Right atrium auricular region (tissue), 2 donors: ENCODE measurements around the gene CDA. TPM values are rescaled to one million over a fixed set of nuclear protein-coding genes. Genes with fewer than 3 reads are reported as not detected.

Experiments
- DNase-seq: peaks from one replicate; pipeline ENCODE4 v3.0.0-alpha.2; 2019; ENCODE audit warnings: low spot score
- H3K27ac ChIP-seq, 2 donors: fragments of 200-600 bp; sonication (generic); 1 replicate in 1 of 2; 2 replicates in 1 of 2; pipeline ENCODE4 v1.5.1; 2016 to 2019
- H3K27me3 ChIP-seq, 2 donors: fragments of 200-600 bp; sonication (generic); one replicate each; pipeline versions ENCODE4 v1.5.1 to v1.6.0; 2017 to 2019
- H3K36me3 ChIP-seq: fragments of 200-600 bp; sonication (generic); one replicate; pipeline ENCODE4 v1.5.1; 2016
- H3K4me1 ChIP-seq, 2 donors: fragments of 200-600 bp; sonication (generic); one replicate each; pipeline versions ENCODE4 v1.5.1 to v1.6.0; 2017 to 2019
- H3K4me3 ChIP-seq, 2 donors: fragments of 200-600 bp; sonication (generic); 1 replicate in 1 of 2; 2 replicates in 1 of 2; pipeline ENCODE4 v1.5.1; 2017 to 2019; ENCODE audit warnings: mild to moderate bottlenecking in 1 of 2, moderate library complexity in 1 of 2
- H3K9me3 ChIP-seq, 2 donors: fragments of 200-600 bp; sonication (generic); one replicate each; pipeline ENCODE4 v1.5.1; 2019
- total RNA-seq, 2 donors: library from RNA; depleted of rRNA; stranded (reverse); fragments of >200 nt; gene quantifications; one replicate each; pipeline ENCODE4 v1.1.0, GENCODE V29; 2016
- TF ChIP-seq, protein P1 (sequence below), 2 donors: fragments of 200-600 bp; sonication (generic); IDR thresholded peaks; one replicate each; pipeline ENCODE4 v1.5.1; 2019; ENCODE audit warnings: antibody characterized with exemption in 2 of 2

Gene CDA
- total RNA-seq, 2 donors from 2014 or later: 1.3 to 6.6 TPM

DNA sequence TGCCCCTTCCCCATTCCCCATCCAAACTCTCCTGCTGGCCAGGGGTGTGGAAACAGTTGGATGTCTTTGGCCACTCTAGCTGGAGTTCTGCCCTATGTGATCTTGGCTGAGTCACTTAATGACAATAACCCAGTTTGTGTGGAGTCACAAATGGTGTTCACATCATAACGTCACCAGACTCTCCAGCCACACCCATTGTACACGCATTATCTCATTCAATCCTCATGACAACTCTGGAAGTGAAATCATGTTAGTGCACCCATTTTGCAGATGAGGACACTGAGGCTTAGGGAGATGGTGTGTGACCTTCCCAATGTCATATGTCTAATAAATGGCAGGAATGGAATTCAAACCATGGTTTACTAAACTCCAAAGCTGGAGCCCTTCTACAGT is 1.2 kb upstream of the CDA start:
- no peaks in the 10 kb centered on the region for H3K27me3 ChIP-seq
- DNase-seq: peak; percentile 82
- TF ChIP-seq, protein P1, sequence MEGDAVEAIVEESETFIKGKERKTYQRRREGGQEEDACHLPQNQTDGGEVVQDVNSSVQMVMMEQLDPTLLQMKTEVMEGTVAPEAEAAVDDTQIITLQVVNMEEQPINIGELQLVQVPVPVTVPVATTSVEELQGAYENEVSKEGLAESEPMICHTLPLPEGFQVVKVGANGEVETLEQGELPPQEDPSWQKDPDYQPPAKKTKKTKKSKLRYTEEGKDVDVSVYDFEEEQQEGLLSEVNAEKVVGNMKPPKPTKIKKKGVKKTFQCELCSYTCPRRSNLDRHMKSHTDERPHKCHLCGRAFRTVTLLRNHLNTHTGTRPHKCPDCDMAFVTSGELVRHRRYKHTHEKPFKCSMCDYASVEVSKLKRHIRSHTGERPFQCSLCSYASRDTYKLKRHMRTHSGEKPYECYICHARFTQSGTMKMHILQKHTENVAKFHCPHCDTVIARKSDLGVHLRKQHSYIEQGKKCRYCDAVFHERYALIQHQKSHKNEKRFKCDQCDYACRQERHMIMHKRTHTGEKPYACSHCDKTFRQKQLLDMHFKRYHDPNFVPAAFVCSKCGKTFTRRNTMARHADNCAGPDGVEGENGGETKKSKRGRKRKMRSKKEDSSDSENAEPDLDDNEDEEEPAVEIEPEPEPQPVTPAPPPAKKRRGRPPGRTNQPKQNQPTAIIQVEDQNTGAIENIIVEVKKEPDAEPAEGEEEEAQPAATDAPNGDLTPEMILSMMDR (IDR thresholded peaks at IDR 0.05): no peak
- no peaks in the 10 kb centered on the region for H3K36me3 ChIP-seq
- peaks cover 0 to 22% of the 10 kb centered on the region in 2 donors for H3K4me1 ChIP-seq
- no peaks in the 10 kb centered on the region for H3K9me3 ChIP-seq
- no peak overlapping the region for H3K4me3 ChIP-seq
- H3K27ac ChIP-seq: peak overlapping the region; percentile 39 to 84

DNA sequence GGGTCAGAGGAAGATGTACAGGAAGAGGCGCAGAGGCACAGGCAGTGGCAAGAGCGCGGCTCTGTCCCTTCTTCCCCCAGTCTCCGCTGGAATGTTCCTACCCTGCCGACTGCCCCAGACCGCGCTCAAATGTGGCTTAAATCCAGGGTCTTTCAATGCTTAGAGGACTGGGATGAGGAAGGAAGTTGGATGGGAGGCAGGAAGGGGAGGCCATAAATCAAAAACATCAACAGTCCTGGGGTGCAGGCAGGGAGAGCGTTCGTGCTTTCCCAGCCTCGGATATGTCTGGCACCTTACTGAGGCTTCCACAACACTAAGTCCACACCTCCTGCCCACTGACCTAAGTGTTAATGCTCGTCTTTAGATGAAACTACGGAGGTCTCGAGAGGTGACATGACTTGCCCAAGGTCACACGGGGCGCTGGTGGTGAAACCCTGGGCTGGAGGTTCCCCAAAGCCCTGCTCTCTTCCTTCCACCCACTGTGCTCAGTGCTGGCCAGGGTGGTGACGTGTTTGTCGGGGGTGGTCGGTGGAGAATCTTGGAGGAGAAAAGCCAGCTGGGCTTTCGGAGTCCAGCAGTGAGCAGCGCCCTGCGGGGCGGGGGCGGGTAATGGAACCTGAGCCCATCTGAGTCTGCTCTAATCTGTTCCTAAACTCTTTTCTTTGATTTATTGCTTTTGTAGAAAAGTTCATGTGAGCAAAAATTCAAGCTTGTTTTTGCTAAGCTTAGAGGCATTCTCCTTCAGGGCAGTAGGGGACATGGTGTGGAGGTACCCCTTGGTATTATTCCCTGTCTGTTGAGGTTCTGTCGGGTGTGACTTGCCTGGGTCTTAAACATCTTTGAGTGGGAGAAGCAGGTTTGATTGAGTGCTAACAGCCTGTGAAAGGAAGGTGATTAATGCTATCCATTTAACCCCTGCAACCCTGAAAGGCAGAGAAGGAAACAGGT is 708 bp downstream of the CDA start:
- DNase-seq: peak; percentile 82
- H3K36me3 ChIP-seq: no peaks in the 10 kb centered on the region
- H3K27me3 ChIP-seq: no peaks in the 10 kb centered on the region
- H3K4me3 ChIP-seq: peak overlapping the region; percentile 24 to 31
- TF ChIP-seq, protein P1 (IDR thresholded peaks at IDR 0.05): no peak
- H3K9me3 ChIP-seq: no peaks in the 10 kb centered on the region
- H3K4me1 ChIP-seq: peaks cover 0 to 22% of the 10 kb centered on the region in 2 donors
- H3K27ac ChIP-seq: peak overlapping the region; percentile 71 to 84

DNA sequence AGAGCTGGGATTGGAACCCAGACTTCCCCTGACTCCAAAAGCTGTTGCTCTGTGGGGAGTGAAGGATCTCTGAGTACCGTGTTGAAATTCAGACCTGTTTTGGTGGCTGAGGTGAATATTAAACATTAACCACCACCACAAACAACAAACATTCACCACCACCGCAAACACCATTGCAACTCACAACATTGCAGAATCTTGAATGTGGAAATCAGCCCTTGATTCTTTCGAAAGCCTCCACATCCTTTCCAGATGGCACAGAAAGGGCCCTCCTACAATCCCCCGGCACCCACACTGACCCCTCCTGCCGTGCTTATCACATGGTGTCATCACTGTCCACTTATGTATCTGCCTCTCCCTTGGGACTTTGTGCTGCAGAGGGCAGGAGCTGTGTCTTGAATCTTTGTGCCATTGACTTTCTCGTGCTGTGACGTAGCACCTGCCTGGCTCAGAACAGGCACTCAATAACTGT is 1.4 kb downstream of the CDA start:
- H3K27me3 ChIP-seq: no peaks in the 10 kb centered on the region
- H3K27ac ChIP-seq: peak overlapping the region in 1 of 2 donors; percentile 84
- H3K4me1 ChIP-seq: peaks cover 0 to 22% of the 10 kb centered on the region in 2 donors
- no peaks in the 10 kb centered on the region for H3K36me3 ChIP-seq
- TF ChIP-seq, protein P1 (IDR thresholded peaks at IDR 0.05): no peak
- DNase-seq: peak; percentile 71
- H3K9me3 ChIP-seq: no peaks in the 10 kb centered on the region
- no peak overlapping the region for H3K4me3 ChIP-seq

DNA sequence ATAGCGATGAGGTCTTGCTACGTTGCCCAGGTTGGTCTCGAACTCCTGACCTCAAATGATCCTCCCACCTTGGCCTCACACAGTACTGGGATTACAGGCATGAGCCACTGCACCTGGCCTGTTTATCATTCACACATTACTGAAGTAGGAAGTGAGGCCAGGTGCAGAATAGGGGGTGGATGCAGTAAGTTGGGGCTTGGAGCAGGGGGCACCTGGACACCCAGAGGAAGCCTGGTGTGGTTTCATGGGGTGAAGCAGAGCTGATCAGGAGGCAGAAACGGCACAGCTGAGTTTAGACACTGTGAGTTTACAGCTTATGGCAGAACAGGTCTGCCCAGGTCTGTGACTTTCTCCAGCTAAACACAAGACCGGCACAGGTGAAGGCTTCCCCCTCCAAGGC is 4.9 kb downstream of the CDA start:
- Histone ChIP-seq H3K4me3 (no peak overlapping the region), H3K4me1 (peaks cover 0 to 20% of the 10 kb centered on the region in 2 donors), H3K27me3 (no peaks in the 10 kb centered on the region), H3K9me3 (no peaks in the 10 kb centered on the region), H3K27ac (no peak overlapping the region), H3K36me3 (no peaks in the 10 kb centered on the region)
- TF ChIP-seq, protein P1 (IDR thresholded peaks at IDR 0.05): no peak
- DNase-seq: no peak

DNA sequence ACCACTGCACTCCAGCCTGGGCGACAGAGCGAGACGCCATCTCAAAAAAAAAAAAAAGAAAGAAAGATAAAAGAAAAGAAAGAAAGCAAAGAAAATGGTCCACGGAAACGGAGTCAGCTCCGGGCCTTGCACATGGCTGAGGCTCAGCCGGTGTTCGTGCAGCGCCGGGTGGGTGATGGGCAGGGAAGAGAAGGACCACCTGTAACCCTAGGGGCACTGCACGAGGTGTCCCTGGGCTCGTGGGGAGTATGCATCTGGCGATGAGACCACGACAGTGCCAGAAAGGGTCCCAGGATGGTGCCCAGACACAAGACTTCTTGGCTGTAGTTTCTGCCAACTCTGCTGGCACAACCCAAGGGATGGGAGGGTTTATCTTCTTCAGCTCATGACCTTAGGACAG is 5.8 kb downstream of the CDA start:
- DNase-seq: no peak
- H3K27me3 ChIP-seq: no peaks in the 10 kb centered on the region
- no peaks in the 10 kb centered on the region for H3K36me3 ChIP-seq
- H3K4me1 ChIP-seq: peaks cover 0 to 10% of the 10 kb centered on the region in 2 donors
- H3K4me3 ChIP-seq: no peak overlapping the region
- TF ChIP-seq, protein P1 (IDR thresholded peaks at IDR 0.05): no peak
- H3K9me3 ChIP-seq: no peaks in the 10 kb centered on the region
- no peak overlapping the region for H3K27ac ChIP-seq
